ENCODE results near the gene KIAA1217. TPM values are rescaled to one million over a fixed set of nuclear protein-coding genes. Genes with fewer than 3 reads are reported as not detected.

Gene KIAA1217
- total and polyA plus RNA-seq, 2 of the 8 experiments (the other 6 are each of a cell fraction or from before 2014, with no cell fraction given) = 4.5 to 15.6 TPM

DNA sequence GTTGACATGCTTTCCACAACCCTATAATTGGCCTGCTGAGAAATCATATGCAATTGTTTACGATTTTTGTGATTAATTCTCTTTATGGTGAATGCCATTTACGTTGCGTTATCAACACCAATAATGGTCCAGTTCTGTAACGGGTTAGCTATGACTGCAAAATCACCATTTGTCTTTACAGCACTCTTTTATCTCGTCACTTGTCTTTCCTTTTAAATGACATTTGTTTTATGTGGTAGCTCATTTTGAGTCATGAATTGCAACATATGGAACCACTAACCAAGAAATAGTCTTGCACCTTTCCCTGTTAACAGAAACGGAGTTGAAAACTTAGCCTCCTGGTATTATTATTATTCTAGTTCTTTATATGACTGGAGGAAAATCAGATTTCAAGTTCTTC is 3.1 kb upstream of the KIAA1217 start:
- no peak overlapping the region for H3K18ac ChIP-seq (ENCODE audit: extremely low read depth, low read length)
- no peak overlapping the region for H3K4me3 ChIP-seq (ENCODE audit: extremely low read depth in 1 of 4, insufficient read depth in 2 of 4, low read depth in 3 of 4, low read length in 4 of 4)
- H3K23me2 ChIP-seq (ENCODE audit: low read depth, low read length) = no peaks in the 10 kb centered on the region; the same call in 1 of the 2 replicates
- H3K27me3 ChIP-seq (replicated peaks in 1 of 4; ENCODE audit: control insufficient read depth in 3 of 4, extremely low read depth in 1 of 4, insufficient read depth in 3 of 4, low read length in 3 of 4) = no peaks in the 10 kb centered on the region
- ChIA-PET POLR2A (ENCODE audit: partially characterized antibody) (interaction anchor here (0.8 to 1.4 kb wide), 4 partner anchors 9 to 88 kb away, joined by 3 to 4 read pairs (median 4); no protein-coding TSS in a partner anchor), CTCF (ENCODE audit: partially characterized antibody) (interaction anchor here (0.6 to 2.8 kb wide), 3 partner anchors 9 to 510 kb away, joined by 3 to 15 read pairs (median 6); no protein-coding TSS in a partner anchor)
- no peak overlapping the region for H3K9ac ChIP-seq (replicated peaks in 1 of 4; ENCODE audit: extremely low read depth in 1 of 4, low read depth in 3 of 4, low read length in 3 of 4)
- DNase-seq (ENCODE audit: low read depth in 1 of 2, low spot score in 2 of 2) = no peak
- H2BK5ac ChIP-seq (ENCODE audit: low read depth, low read length) = no peak overlapping the region
- H3K56ac ChIP-seq (replicated peaks; ENCODE audit: insufficient read length, low read depth, low read length) = no peak overlapping the region
- H3K79me1 ChIP-seq (ENCODE audit: low read depth, low read length) = no peaks in the 10 kb centered on the region
- no peaks in the 10 kb centered on the region; a peak in 1 of 4 replicates for H3K79me2 ChIP-seq (ENCODE audit: control insufficient read depth in 1 of 2, insufficient read depth in 2 of 2, low read length in 2 of 2)
- H4K91ac ChIP-seq (replicated peaks; ENCODE audit: insufficient read length, low read length) = no peak overlapping the region
- 82% methylated on average over 6 of the region's 6 CpGs; no CpG with 5 or more reads in 1 of the 2 experiments for WGBS, 2 experiments (ENCODE audit: extremely low coverage in 1 of 2, insufficient coverage in 1 of 2, insufficient read length in 1 of 2, insufficient replicate concordance in 2 of 2, low coverage in 1 of 2, low lambda C conversion rate in 2 of 2, missing lambda C conversion rate in 1 of 2)
- no peaks in the 10 kb centered on the region for H4K20me1 ChIP-seq (replicated peaks in 1 of 2; ENCODE audit: control insufficient read depth in 1 of 2, insufficient read depth in 2 of 2, low read length in 2 of 2)
- H3K23ac ChIP-seq (ENCODE audit: insufficient read length) = no peak overlapping the region
- FAIRE-seq = no peak
- H2BK20ac ChIP-seq (ENCODE audit: low read length) = no peak overlapping the region
- no peak overlapping the region for H4K8ac ChIP-seq (ENCODE audit: extremely low read depth, insufficient read depth, low read length)
- no peaks in the 10 kb centered on the region for H3K36me3 ChIP-seq (ENCODE audit: control insufficient read depth in 2 of 4, insufficient read depth in 4 of 4, low read length in 3 of 4)
- H3K4ac ChIP-seq (replicated peaks; ENCODE audit: insufficient read length, low read depth, low read length) = no peak overlapping the region
- H3K4me1 ChIP-seq (replicated peaks in 1 of 4; ENCODE audit: control insufficient read depth in 3 of 4, insufficient read depth in 4 of 4, low read length in 3 of 4) = peaks cover 3 to 20% (median 17%) of the 10 kb centered on the region in 4 experiments
- no peak overlapping the region for H2BK15ac ChIP-seq (ENCODE audit: low read length)
- H2AFZ ChIP-seq (ENCODE audit: low read length) = no peak overlapping the region
- H3K14ac ChIP-seq (ENCODE audit: insufficient read length) = no peak overlapping the region
- no peak overlapping the region for H3K4me2 ChIP-seq (ENCODE audit: insufficient read depth in 1 of 2, low read depth in 2 of 2, low read length in 2 of 2)
- no peak overlapping the region for H4K5ac ChIP-seq (ENCODE audit: insufficient read length, low read depth, low read length)
- H3K9me3 ChIP-seq (ENCODE audit: insufficient read depth in 2 of 2, low read depth in 1 of 2, low read length in 1 of 2) = no peaks in the 10 kb centered on the region
- no peak overlapping the region for H2BK12ac ChIP-seq (ENCODE audit: low read depth, low read length)
- no peak overlapping the region for H2BK120ac ChIP-seq (replicated peaks; ENCODE audit: low read depth, low read length)
- H3K27ac ChIP-seq (ENCODE audit: low read depth, low read length) = no peak overlapping the region
- no peak overlapping the region for H2AK5ac ChIP-seq (ENCODE audit: low read depth, low read length)
- TF ChIP-seq EGR1 (IDR thresholded peaks at IDR 0.05; ENCODE audit: borderline replicate concordance, low read depth, low read length) (no peak), CHD1 (IDR thresholded peaks at IDR 0.05; ENCODE audit: low read depth, low read length) (no peak), HDAC2 (IDR thresholded peaks at IDR 0.05; ENCODE audit: borderline replicate concordance in 1 of 2, low read depth in 2 of 2, low read length in 2 of 2) (no peak), POLR2AphosphoS5 (IDR thresholded peaks at IDR 0.05; ENCODE audit: low read depth, low read length) (no peak), KDM1A (IDR thresholded peaks at IDR 0.05; ENCODE audit: borderline replicate concordance, low read length) (no peak)

Data from H1 (cell line).